Measurements from ENCODE around the gene ZFHX3. TPM values are rescaled to one million over a fixed set of nuclear protein-coding genes. Genes with fewer than 3 reads are reported as not detected.

ZFHX3 gene
- total RNA-seq, 2 donors from 2014 or later, result 0.79 to 2.2 TPM

- H3K9me3 Mint-ChIP-seq, result peaks cover 9% of the 10 kb centered on the region
- WGBS, 2 experiments (ENCODE audit: insufficient coverage in 1 of 2, insufficient read length in 1 of 2), result 91 to 100% methylated on average over 2 of the region's 2 CpGs
- H3K27ac ChIP-seq (ENCODE audit: low read depth, low read length), result no peak overlapping the region
- no peaks in the 10 kb centered on the region for H3K4me1 ChIP-seq (ENCODE audit: control insufficient read depth, insufficient read depth, low read length)
- peaks cover 3% of the 10 kb centered on the region for H3K27me3 Mint-ChIP-seq (ENCODE audit: insufficient read depth)
- no peaks in the 10 kb centered on the region for H3K27me3 ChIP-seq (ENCODE audit: control insufficient read depth, insufficient read depth, low read length, poor library complexity, severe bottlenecking)
- no peak overlapping the region for H3K4me3 Mint-ChIP-seq
- H3K4me1 Mint-ChIP-seq, result no peaks in the 10 kb centered on the region
- no peak overlapping the region for H3K4me3 ChIP-seq (ENCODE audit: low read length)
- no peak for DNase-seq
- no peak overlapping the region for H3K9ac ChIP-seq (ENCODE audit: extremely low read depth, low read length, poor library complexity, severe bottlenecking)
- H3K36me3 ChIP-seq (ENCODE audit: control insufficient read depth, insufficient read depth, low read length), result no peaks in the 10 kb centered on the region
- H3K36me3 Mint-ChIP-seq (ENCODE audit: low read depth), result no peaks in the 10 kb centered on the region
- no peak overlapping the region for H3K27ac Mint-ChIP-seq
- TF ChIP-seq, protein P1, sequence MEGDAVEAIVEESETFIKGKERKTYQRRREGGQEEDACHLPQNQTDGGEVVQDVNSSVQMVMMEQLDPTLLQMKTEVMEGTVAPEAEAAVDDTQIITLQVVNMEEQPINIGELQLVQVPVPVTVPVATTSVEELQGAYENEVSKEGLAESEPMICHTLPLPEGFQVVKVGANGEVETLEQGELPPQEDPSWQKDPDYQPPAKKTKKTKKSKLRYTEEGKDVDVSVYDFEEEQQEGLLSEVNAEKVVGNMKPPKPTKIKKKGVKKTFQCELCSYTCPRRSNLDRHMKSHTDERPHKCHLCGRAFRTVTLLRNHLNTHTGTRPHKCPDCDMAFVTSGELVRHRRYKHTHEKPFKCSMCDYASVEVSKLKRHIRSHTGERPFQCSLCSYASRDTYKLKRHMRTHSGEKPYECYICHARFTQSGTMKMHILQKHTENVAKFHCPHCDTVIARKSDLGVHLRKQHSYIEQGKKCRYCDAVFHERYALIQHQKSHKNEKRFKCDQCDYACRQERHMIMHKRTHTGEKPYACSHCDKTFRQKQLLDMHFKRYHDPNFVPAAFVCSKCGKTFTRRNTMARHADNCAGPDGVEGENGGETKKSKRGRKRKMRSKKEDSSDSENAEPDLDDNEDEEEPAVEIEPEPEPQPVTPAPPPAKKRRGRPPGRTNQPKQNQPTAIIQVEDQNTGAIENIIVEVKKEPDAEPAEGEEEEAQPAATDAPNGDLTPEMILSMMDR (conservative IDR thresholded peaks at IDR 0.05), result no peak
- peaks cover 7% of the 10 kb centered on the region for H3K9me3 ChIP-seq (ENCODE audit: control insufficient read depth, low read length)
Observed at GRCh38 chr16:73006026-73006425, 41.9 kb downstream of the ZFHX3 start.

GRCh38 chr16:73002866-73003265 lies 45.1 kb downstream of the ZFHX3 start:
- no peaks in the 10 kb centered on the region for H3K36me3 Mint-ChIP-seq (ENCODE audit: low read depth)
- H3K4me3 ChIP-seq (ENCODE audit: low read length), result no peak overlapping the region
- WGBS, 2 experiments (ENCODE audit: insufficient coverage in 1 of 2, insufficient read length in 1 of 2), result 88 to 97% methylated on average over 2 of the region's 2 CpGs
- H3K9me3 ChIP-seq (ENCODE audit: control insufficient read depth, low read length), result peaks cover 11% of the 10 kb centered on the region
- H3K9ac ChIP-seq (ENCODE audit: extremely low read depth, low read length, poor library complexity, severe bottlenecking), result no peak overlapping the region
- peaks cover 16% of the 10 kb centered on the region for H3K9me3 Mint-ChIP-seq
- DNase-seq, result no peak
- H3K36me3 ChIP-seq (ENCODE audit: control insufficient read depth, insufficient read depth, low read length), result no peaks in the 10 kb centered on the region
- no peaks in the 10 kb centered on the region for H3K4me1 Mint-ChIP-seq
- no peak overlapping the region for H3K4me3 Mint-ChIP-seq
- no peak overlapping the region for H3K27ac Mint-ChIP-seq
- peaks cover 18% of the 10 kb centered on the region for H3K27me3 Mint-ChIP-seq (ENCODE audit: insufficient read depth)
- no peaks in the 10 kb centered on the region for H3K27me3 ChIP-seq (ENCODE audit: control insufficient read depth, insufficient read depth, low read length, poor library complexity, severe bottlenecking)
- H3K4me1 ChIP-seq (ENCODE audit: control insufficient read depth, insufficient read depth, low read length), result no peaks in the 10 kb centered on the region
- no peak overlapping the region for H3K27ac ChIP-seq (ENCODE audit: low read depth, low read length)
- TF ChIP-seq, protein P1 (conservative IDR thresholded peaks at IDR 0.05), result no peak

- H3K36me3 Mint-ChIP-seq (ENCODE audit: low read depth), result no peaks in the 10 kb centered on the region
- peaks cover 16% of the 10 kb centered on the region for H3K9me3 Mint-ChIP-seq
- TF ChIP-seq, protein P1 (conservative IDR thresholded peaks at IDR 0.05), result no peak
- Histone ChIP-seq H3K9me3 (ENCODE audit: control insufficient read depth, low read length) (peaks cover 11% of the 10 kb centered on the region), H3K27ac (ENCODE audit: low read depth, low read length) (peak overlapping the region; percentile 78), H3K36me3 (ENCODE audit: control insufficient read depth, insufficient read depth, low read length) (no peaks in the 10 kb centered on the region), H3K4me1 (ENCODE audit: control insufficient read depth, insufficient read depth, low read length) (no peaks in the 10 kb centered on the region), H3K9ac (ENCODE audit: extremely low read depth, low read length, poor library complexity, severe bottlenecking) (no peak overlapping the region), H3K4me3 (ENCODE audit: low read length) (no peak overlapping the region), H3K27me3 (ENCODE audit: control insufficient read depth, insufficient read depth, low read length, poor library complexity, severe bottlenecking) (no peaks in the 10 kb centered on the region)
- H3K4me3 Mint-ChIP-seq, result no peak overlapping the region
- no peak overlapping the region for H3K27ac Mint-ChIP-seq
- H3K4me1 Mint-ChIP-seq, result no peaks in the 10 kb centered on the region
- no peak for DNase-seq
- peaks cover 18% of the 10 kb centered on the region for H3K27me3 Mint-ChIP-seq (ENCODE audit: insufficient read depth)
- WGBS, 2 experiments (ENCODE audit: insufficient coverage in 1 of 2, insufficient read length in 1 of 2), result 90 to 97% methylated on average over 4 to 7 of the region's 7 CpGs
Observed at GRCh38 chr16:73000907-73001521, 46.9 kb downstream of the ZFHX3 start.
